Measurements from ENCODE around the gene SMYD3. TPM values are rescaled to one million over a fixed set of nuclear protein-coding genes. Genes with fewer than 3 reads are reported as not detected.

SMYD3 gene
- total and polyA plus RNA-seq, 2 donors (not counting 3 experiments of a cell fraction or from before 2014, with no cell fraction given): 16.0 to 32.1 TPM

DNA sequence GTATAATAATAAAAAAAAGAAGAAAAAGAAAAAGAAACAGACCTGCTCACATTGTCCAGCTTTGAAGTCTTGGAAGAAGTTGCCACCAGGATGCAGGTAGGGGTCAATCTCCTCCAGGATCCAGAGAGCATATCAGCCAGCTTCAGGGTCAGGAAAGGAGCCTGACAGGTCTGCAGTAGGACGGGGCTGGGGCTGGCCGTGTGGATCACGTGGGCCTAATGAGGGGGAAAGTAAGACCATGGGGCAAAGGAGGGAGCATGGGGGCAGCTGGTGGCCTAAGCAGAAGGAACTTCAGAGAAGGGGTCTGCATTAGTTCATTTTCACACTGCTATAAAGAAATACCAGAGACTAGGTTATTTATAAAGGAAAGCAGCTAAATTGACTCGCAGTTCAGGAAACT lies 19.3 kb upstream of the SMYD3 start:
- Histone ChIP-seq H3K79me2 (ENCODE audit: control insufficient read depth, insufficient read depth, low read length) (no peaks in the 10 kb centered on the region), H3K4me1 (ENCODE audit: control insufficient read depth, extremely low read depth, insufficient read depth, low read length) (no peaks in the 10 kb centered on the region), H4K20me1 (replicated peaks; ENCODE audit: control insufficient read depth, extremely low read depth, insufficient read depth, low read length) (no peaks in the 10 kb centered on the region), H3K36me3 (ENCODE audit: control insufficient read depth in 2 of 2, extremely low read depth in 1 of 2, insufficient read depth in 2 of 2, low read length in 2 of 2) (no peaks in the 10 kb centered on the region), H3K4me3 (replicated peaks in 1 of 3; ENCODE audit: insufficient read depth in 1 of 3, low read depth in 1 of 3, low read length in 3 of 3) (no peak overlapping the region), H3K27ac (ENCODE audit: insufficient read depth, low read depth, low read length) (no peak overlapping the region), H3K9ac (replicated peaks; ENCODE audit: extremely low read depth, insufficient read depth, low read length) (no peak overlapping the region), H3K9me1 (replicated peaks; ENCODE audit: control insufficient read depth, extremely low read depth, insufficient read depth, low read length) (no peaks in the 10 kb centered on the region), H3K4me2 (ENCODE audit: insufficient read depth, low read length) (no peak overlapping the region), H3K9me3 (replicated peaks; ENCODE audit: control insufficient read depth, insufficient read depth, low read length) (no peaks in the 10 kb centered on the region), H2AFZ (ENCODE audit: low read depth, low read length) (no peak overlapping the region), H3K27me3 (ENCODE audit: control insufficient read depth in 2 of 2, insufficient read depth in 2 of 2, low read length in 2 of 2) (peaks cover 0 to 2% of the 10 kb centered on the region in 2 experiments)
- TF ChIP-seq MYC (IDR thresholded peaks at IDR 0.05; ENCODE audit: low read depth, low read length) (no peak), JUN (IDR thresholded peaks at IDR 0.05; ENCODE audit: borderline replicate concordance, insufficient read depth, insufficient read length, low read depth) (no peak), FOS (IDR thresholded peaks at IDR 0.05; ENCODE audit: borderline replicate concordance, insufficient read depth, low read length) (no peak), EZH2 (IDR thresholded peaks at IDR 0.05; ENCODE audit: borderline replicate concordance, low read depth, low read length, severe bottlenecking) (no peak), GATA2 (IDR thresholded peaks at IDR 0.05; ENCODE audit: insufficient read depth, insufficient read length, low read depth, low read length) (no peak), POLR2AphosphoS5 (IDR thresholded peaks at IDR 0.05; ENCODE audit: insufficient read depth, low read depth, low read length) (no peak)
- TF ChIP-seq, protein P1, sequence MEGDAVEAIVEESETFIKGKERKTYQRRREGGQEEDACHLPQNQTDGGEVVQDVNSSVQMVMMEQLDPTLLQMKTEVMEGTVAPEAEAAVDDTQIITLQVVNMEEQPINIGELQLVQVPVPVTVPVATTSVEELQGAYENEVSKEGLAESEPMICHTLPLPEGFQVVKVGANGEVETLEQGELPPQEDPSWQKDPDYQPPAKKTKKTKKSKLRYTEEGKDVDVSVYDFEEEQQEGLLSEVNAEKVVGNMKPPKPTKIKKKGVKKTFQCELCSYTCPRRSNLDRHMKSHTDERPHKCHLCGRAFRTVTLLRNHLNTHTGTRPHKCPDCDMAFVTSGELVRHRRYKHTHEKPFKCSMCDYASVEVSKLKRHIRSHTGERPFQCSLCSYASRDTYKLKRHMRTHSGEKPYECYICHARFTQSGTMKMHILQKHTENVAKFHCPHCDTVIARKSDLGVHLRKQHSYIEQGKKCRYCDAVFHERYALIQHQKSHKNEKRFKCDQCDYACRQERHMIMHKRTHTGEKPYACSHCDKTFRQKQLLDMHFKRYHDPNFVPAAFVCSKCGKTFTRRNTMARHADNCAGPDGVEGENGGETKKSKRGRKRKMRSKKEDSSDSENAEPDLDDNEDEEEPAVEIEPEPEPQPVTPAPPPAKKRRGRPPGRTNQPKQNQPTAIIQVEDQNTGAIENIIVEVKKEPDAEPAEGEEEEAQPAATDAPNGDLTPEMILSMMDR (IDR thresholded peaks at IDR 0.05; ENCODE audit: extremely low read depth in 1 of 2, insufficient read depth in 1 of 2, low read depth in 1 of 2, low read length in 2 of 2): no peak
- TF ChIP-seq, protein P2, sequence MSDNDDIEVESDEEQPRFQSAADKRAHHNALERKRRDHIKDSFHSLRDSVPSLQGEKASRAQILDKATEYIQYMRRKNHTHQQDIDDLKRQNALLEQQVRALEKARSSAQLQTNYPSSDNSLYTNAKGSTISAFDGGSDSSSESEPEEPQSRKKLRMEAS (IDR thresholded peaks at IDR 0.05; ENCODE audit: insufficient read depth, insufficient read length): no peak
- FAIRE-seq: no peak
- BruUV-seq (replicated peaks): no TSS peak
- POLR2A ChIA-PET: no interaction called here
- CTCF ChIA-PET: no interaction called here
- DNase-seq (ENCODE audit: low read depth, low spot score): no peak
- intact Hi-C loops (cut with micrococcal nuclease): no loop called here
- dilution Hi-C loops (cut with MboI; ENCODE audit: extremely low pct_ligation_motif_present, low sequenced_read_pairs): no loop called here
